ENCODE results near the gene ANO2.
"Not testable (repeated sequence)": the region's sequence is repeated elsewhere in the genome, so short reads cannot be mapped to it uniquely, and the experiment has no call there.

ANO2 gene

GRCh38 chr12:5901416-5901815, 43.6 kb downstream of the ANO2 start:
- no peak overlapping the region for H3K4me3 ChIP-seq (ENCODE audit: low read depth, low read length)
- TF ChIP-seq, protein P1, sequence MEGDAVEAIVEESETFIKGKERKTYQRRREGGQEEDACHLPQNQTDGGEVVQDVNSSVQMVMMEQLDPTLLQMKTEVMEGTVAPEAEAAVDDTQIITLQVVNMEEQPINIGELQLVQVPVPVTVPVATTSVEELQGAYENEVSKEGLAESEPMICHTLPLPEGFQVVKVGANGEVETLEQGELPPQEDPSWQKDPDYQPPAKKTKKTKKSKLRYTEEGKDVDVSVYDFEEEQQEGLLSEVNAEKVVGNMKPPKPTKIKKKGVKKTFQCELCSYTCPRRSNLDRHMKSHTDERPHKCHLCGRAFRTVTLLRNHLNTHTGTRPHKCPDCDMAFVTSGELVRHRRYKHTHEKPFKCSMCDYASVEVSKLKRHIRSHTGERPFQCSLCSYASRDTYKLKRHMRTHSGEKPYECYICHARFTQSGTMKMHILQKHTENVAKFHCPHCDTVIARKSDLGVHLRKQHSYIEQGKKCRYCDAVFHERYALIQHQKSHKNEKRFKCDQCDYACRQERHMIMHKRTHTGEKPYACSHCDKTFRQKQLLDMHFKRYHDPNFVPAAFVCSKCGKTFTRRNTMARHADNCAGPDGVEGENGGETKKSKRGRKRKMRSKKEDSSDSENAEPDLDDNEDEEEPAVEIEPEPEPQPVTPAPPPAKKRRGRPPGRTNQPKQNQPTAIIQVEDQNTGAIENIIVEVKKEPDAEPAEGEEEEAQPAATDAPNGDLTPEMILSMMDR (IDR thresholded peaks at IDR 0.05; ENCODE audit: low read depth, low read length): no peak

DNA sequence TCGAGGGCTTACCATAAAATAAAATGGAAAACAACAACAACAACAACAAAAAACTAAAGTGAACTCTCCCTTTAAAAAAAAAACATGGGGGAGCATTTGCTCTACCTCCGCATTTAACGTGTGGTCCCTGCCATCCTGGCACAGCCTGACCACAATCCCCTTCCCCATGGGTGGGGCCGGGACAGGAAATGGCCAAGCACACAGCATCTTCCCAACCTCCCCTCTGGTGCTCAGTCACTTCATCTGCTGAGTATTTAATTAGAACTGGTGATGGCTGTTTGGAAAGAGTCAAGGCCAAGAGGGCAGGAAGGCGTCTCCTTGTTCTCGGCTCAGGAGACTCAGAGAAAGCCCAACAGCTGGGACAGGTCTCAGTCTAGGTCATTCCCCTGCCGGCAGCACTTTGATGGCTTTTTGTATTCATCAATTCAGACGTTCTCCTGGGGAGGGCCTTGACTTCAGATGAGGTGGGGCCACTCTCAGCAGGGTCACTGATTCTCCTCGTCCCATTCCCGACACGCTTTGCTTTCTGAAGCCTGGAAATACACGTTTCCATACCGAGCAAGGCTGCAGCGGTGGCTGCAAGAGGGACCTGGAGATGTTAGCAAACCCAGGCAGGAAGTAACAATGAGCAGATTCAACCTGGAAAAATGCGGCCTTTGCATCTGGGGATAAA, 44.4 kb downstream of the ANO2 start:
- TF ChIP-seq, protein P1 (IDR thresholded peaks at IDR 0.05; ENCODE audit: low read depth, low read length): no peak
- no peak overlapping the region for H3K4me3 ChIP-seq (ENCODE audit: low read depth, low read length)

DNA sequence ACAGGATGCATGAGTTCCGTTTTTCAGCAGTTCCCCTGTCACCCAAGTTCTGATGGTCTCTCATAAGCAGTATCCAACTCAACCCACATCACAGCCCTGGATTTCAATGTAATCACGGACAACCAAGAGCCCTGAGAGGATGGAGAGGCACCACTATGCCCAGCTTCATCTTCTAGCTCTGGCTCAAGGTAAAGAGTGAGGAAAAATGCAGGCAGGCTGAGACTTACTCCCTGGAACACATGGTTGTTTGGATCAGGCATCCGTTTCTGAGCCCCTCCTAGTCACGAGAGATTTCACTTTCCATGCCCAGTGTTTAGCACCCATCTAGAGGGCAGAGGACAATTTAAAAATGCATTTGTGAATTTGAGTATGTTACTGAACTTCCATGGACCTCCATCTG, 45.0 kb downstream of the ANO2 start:
- H3K4me3 ChIP-seq (ENCODE audit: low read depth, low read length): no peak overlapping the region
- TF ChIP-seq, protein P1 (IDR thresholded peaks at IDR 0.05; ENCODE audit: low read depth, low read length): no peak

GRCh38 chr12:5899675-5900074, 45.4 kb downstream of the ANO2 start:
- TF ChIP-seq, protein P1 (IDR thresholded peaks at IDR 0.05; ENCODE audit: low read depth, low read length): no peak
- no peak overlapping the region for H3K4me3 ChIP-seq (ENCODE audit: low read depth, low read length)

DNA sequence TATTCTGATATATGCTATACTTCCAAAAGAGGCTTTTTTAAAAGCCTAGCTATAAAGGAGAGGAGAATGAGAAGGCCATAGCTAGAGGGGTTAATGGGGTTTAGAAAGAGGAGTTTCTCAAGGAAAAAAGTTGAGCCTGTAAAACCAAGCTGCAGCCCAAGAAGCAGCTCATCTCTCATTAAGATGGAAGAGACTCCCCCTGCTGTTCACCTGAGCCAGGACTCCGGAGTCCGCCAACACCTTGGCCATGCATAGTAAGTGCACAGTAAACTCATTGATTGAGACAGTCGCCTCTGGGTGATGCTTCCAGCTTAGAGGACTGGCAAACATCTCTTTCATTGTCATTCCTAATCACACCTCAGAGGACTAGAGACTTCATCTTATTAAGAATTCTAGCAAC, 46.2 kb downstream of the ANO2 start:
- TF ChIP-seq, protein P1 (IDR thresholded peaks at IDR 0.05; ENCODE audit: low read depth, low read length): no peak
- no peak overlapping the region for H3K4me3 ChIP-seq (ENCODE audit: low read depth, low read length)

DNA sequence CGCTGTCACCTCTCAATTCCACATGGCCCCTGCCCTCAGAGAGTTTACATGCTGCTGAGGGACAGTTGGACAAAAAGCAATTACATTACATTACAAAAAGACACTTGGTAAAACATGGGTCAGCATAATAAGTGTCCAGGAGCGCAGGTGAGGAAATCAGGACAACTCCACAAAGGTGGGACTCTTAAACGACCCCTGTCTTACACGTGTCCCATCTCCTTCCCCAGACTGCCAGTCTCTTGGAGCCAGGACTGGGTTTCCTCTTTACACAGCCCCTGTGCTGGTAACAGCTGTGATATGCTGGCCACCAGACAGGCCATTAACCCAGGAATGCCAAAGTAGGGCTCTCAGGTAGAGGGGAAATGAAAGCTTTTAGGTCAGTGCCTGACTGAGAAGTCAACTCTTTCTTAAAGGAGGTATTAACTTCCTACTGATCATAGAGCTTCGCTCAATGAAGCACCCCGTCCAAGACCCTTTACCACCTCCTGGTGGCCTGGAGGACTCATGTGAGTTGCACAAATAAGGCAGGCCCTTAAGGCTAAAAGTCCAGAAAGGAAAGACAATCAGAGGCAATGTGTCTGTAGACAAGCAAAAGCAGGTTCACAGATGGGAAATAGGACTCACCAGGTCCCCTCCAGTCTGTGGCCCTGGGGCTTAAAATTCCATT, 55.5 kb downstream of the ANO2 start:
- no peak overlapping the region for H3K4me3 ChIP-seq (ENCODE audit: low read depth, low read length)
- TF ChIP-seq, protein P1 (IDR thresholded peaks at IDR 0.05; ENCODE audit: low read depth, low read length): no peak

DNA sequence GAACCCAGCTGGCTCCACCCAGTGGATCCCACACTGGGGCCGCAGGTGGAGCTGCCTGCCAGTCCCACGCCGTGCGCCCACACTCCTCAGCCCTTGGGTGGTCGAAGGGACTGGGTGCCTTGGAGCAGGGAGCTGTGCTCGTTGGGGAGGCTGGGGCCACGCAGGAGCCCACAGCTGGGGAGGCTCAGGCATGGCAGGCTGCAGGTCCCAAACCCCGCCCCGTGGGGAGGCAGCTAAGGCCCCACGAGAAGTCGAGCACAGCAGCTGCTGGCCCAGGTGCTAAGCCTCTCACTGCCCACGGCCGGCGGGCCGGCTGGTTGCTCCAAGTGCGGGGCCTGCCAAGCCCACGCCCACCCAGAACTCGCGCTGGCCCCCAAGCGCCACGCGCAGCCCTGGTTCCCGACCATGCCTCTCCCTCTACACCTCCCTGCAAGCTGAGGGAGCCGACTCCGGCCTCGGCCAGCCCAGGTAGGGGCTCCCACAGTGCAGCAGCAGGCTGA, 56.2 kb downstream of the ANO2 start:
- TF ChIP-seq, protein P1 (IDR thresholded peaks at IDR 0.05; ENCODE audit: low read depth, low read length): no peak
- H3K4me3 ChIP-seq (ENCODE audit: low read depth, low read length): no peak overlapping the region

DNA sequence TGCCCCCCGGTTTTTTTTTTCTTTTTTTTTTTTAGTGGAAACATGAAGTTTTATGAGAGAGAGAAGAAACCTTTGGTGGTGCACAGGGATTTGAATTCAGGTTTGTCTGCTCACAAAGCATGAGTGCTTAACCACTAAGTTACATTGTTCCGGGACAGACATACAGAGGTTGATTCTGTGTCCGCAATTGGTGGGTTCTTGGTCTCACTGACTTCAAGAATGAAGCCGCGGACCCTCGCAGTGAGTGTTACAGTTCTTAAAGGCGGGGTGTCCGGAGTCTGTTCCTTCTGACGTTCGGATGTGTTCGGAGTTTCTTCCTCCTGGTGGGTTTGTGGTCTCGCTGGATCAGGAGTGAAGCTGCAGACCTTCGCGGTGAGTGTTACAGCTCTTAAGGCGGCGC, 57.2 kb downstream of the ANO2 start:
- H3K4me3 ChIP-seq (ENCODE audit: low read depth, low read length): not testable (repeated sequence)
